PC-9 (cell line): ENCODE results near the gene LEFTY2.

Experiments
- EZH2 ChIP-seq: fragments of 200-600 bp; sonication (generic); IDR thresholded peaks from 2 replicates; pipeline ENCODE4 v1.8.0; 2017; ENCODE audit warnings: antibody characterized with exemption, low read depth
- TF ChIP-seq, protein P1 (sequence below): fragments of 200-600 bp; sonication (generic); conservative IDR thresholded peaks from 2 replicates; pipeline ENCODE4 v1.6.1; 2017; ENCODE audit warnings: mixed run types, antibody characterized with exemption, mild to moderate bottlenecking, moderate library complexity

DNA sequence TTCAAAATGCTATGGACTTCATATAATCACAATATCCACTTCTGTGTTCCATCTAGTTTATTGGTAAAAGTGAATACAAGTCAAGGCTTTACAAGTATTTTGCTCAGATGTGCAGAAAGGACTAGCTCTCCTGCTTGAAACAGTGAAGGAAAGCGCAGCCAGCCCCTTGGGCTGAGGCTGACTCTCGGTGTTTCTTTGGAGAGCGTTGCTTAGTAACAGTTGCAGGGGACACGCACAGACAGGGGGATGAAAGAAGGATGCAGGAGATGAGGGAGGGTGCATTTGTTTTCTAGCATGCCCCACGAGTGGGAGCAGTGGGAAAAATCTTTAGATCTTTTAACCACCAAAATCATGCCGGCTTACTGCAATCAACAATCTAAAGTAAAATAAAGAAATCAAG is 26.1 kb downstream of the LEFTY2 start:
- no peak for TF ChIP-seq EZH2
- TF ChIP-seq, protein P1, sequence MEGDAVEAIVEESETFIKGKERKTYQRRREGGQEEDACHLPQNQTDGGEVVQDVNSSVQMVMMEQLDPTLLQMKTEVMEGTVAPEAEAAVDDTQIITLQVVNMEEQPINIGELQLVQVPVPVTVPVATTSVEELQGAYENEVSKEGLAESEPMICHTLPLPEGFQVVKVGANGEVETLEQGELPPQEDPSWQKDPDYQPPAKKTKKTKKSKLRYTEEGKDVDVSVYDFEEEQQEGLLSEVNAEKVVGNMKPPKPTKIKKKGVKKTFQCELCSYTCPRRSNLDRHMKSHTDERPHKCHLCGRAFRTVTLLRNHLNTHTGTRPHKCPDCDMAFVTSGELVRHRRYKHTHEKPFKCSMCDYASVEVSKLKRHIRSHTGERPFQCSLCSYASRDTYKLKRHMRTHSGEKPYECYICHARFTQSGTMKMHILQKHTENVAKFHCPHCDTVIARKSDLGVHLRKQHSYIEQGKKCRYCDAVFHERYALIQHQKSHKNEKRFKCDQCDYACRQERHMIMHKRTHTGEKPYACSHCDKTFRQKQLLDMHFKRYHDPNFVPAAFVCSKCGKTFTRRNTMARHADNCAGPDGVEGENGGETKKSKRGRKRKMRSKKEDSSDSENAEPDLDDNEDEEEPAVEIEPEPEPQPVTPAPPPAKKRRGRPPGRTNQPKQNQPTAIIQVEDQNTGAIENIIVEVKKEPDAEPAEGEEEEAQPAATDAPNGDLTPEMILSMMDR = no peak
